Colonic mucosa (tissue), 4 donors: Measurements from ENCODE around the gene PRDM9. TPM values are rescaled to one million over a fixed set of nuclear protein-coding genes. Genes with fewer than 3 reads are reported as not detected.

ENCODE experiments used
- DNase-seq: peaks from one replicate; pipeline ENCODE4 v3.0.0-alpha.2; 2020
- H3K27ac ChIP-seq: fragments of 200-600 bp; one replicate; pipeline ENCODE4 v1.8.0; 2021
- H3K27me3 ChIP-seq: fragments of 200-600 bp; one replicate; pipeline ENCODE4 v1.8.0; 2021
- H3K36me3 ChIP-seq: fragments of 200-600 bp; one replicate; pipeline ENCODE4 v1.8.0; 2021
- H3K4me1 ChIP-seq: fragments of 200-600 bp; one replicate; pipeline ENCODE4 v1.8.0; 2021; ENCODE audit warnings: mild to moderate bottlenecking
- H3K4me3 ChIP-seq: fragments of 200-600 bp; one replicate; pipeline ENCODE4 v1.8.0; 2021
- H3K9ac ChIP-seq, 2 donors: one replicate each; pipeline ENCODE4 v1.7.0; 2013; ENCODE audit warnings: control low read depth in 2 of 2, low read depth in 2 of 2, low read length in 2 of 2
- H3K9me3 ChIP-seq: fragments of 200-600 bp; one replicate; pipeline ENCODE4 v1.8.0; 2021
- CTCF ChIP-seq: fragments of 200-600 bp; IDR thresholded peaks from one replicate; pipeline ENCODE4 v1.8.0; 2022; ENCODE audit warnings: antibody characterized with exemption, mild to moderate bottlenecking
- intact Hi-C: fragments of 100-400 bp; cut with DNase I; formaldehyde crosslinking; loops from one replicate; pipeline ENCODE4 v1.14.1; 2022
- total RNA-seq, 2 donors: library from RNA; stranded (reverse); fragmentation: NEBNext Ultra II Directional in 1 of 2; extraction: Animal tissue kit (Norgen Biotek cat#: 25700) in 1 of 2; gene quantifications; one replicate each; pipeline ENCODE4 v1.2.1, GENCODE V29; 2021
- donor health status: healthy.
- donor health status: DM: no; HTN: no; CAD: no.
- donor health status: DM: no; HTN: no; CAD: no.

PRDM9 gene
- total RNA-seq: not detected

GRCh38 chr5:23507278-23507685, at the start of gene PRDM9:
PRDM9 (plus strand) TSS chr5:23507609; CDS start chr5:23509034, 1,425 bp downstream.
- H3K36me3 ChIP-seq: no peaks in the 10 kb centered on the region
- H3K4me3 ChIP-seq: no peak within 1 kb of the TSS
- TF ChIP-seq CTCF: no peak
- H3K27me3 ChIP-seq: no peaks in the 10 kb centered on the region
- intact Hi-C loops: no loop called here
- no peak within 1 kb of the TSS for H3K27ac ChIP-seq
- H3K9ac ChIP-seq: no peak within 1 kb of the TSS
- no peaks in the 10 kb centered on the region for H3K9me3 ChIP-seq
- DNase-seq: no peak
- H3K4me1 ChIP-seq: no peaks in the 10 kb centered on the region

GRCh38 chr5:23457780-23458179, 49.6 kb upstream of the PRDM9 start:
- Histone ChIP-seq H3K4me3 (no peak overlapping the region), H3K36me3 (no peaks in the 10 kb centered on the region), H3K27me3 (no peaks in the 10 kb centered on the region), H3K4me1 (no peaks in the 10 kb centered on the region), H3K27ac (no peak overlapping the region), H3K9me3 (no peaks in the 10 kb centered on the region), H3K9ac (no peak overlapping the region)
- DNase-seq: no peak
- no peak for TF ChIP-seq CTCF
- intact Hi-C loops: no loop called here

GRCh38 chr5:23459214-23459613, 48.2 kb upstream of the PRDM9 start:
- H3K9ac ChIP-seq: no peak overlapping the region
- no peak overlapping the region for H3K4me3 ChIP-seq
- DNase-seq: no peak
- H3K27me3 ChIP-seq: no peaks in the 10 kb centered on the region
- H3K9me3 ChIP-seq: no peaks in the 10 kb centered on the region
- intact Hi-C loops: no loop called here
- H3K4me1 ChIP-seq: no peaks in the 10 kb centered on the region
- no peaks in the 10 kb centered on the region for H3K36me3 ChIP-seq
- TF ChIP-seq CTCF: no peak
- no peak overlapping the region for H3K27ac ChIP-seq

- Histone ChIP-seq H3K9ac (no peak overlapping the region), H3K4me3 (no peak overlapping the region), H3K9me3 (no peaks in the 10 kb centered on the region), H3K27ac (no peak overlapping the region), H3K27me3 (no peaks in the 10 kb centered on the region), H3K4me1 (no peaks in the 10 kb centered on the region), H3K36me3 (no peaks in the 10 kb centered on the region)
- no peak for DNase-seq
- intact Hi-C loops: no loop called here
- no peak for TF ChIP-seq CTCF
Observed at GRCh38 chr5:23461576-23461975, 45.8 kb upstream of the PRDM9 start.

GRCh38 chr5:23466401-23466912, 41.0 kb upstream of the PRDM9 start:
- TF ChIP-seq CTCF: no peak
- no peak for DNase-seq
- intact Hi-C loops: no loop called here
- H3K9me3 ChIP-seq: no peaks in the 10 kb centered on the region
- H3K9ac ChIP-seq: no peak overlapping the region
- no peak overlapping the region for H3K27ac ChIP-seq
- no peaks in the 10 kb centered on the region for H3K36me3 ChIP-seq
- H3K27me3 ChIP-seq: no peaks in the 10 kb centered on the region
- no peak overlapping the region for H3K4me3 ChIP-seq
- H3K4me1 ChIP-seq: no peaks in the 10 kb centered on the region
